ENCODE measurements around the gene AFF3. TPM values are rescaled to one million over a fixed set of nuclear protein-coding genes. Genes with fewer than 3 reads are reported as not detected.
A peak's percentile ranks its signal among the peaks of the same experiment; 100 is the strongest.

AFF3 gene
- total RNA-seq, 2 donors from 2014 or later = 9.9 to 20.1 TPM

DNA sequence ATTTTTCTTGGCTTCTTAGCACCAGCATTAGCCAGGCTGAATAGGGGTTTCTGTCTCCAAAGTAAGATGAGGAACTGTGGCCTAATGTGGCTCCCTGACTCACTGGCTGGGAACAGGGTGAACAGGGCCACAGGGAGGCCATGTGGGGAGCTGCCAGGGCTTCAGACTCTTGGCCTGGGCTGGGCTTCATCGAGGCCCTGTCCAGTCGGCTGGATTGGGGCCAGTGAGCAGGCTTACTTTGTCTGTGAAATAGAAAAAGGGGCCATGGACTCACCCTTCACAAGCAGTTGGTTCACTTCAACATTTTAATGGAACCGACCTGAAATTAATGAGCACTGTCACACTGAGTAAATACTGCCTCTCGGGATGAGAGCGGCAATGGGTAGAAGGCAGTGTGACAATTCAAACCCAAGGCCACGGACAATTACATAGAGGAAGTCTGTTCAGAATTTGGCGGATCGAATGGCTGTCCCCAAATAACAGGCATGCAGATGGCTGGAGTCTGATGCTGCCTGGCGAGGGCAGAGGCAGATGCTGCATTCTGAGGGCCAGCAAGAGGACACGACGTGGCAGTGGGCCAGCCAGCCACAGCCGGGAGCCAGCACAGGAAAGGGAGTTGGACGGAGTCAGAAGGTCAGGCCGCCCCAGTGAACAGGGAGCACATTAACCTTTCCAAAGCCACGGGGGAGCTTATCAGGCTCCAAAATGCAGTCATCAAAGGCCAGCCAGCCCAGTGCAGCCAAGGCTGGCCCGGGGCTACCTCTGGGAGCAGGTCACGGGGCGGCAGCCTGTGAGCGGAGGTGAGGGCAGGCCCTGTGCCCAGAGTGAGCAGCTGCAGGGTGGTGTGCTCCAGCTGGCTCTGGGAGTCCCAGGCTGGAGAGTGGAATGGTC is 506.0 kb downstream of the AFF3 start:
- Histone ChIP-seq H3K27ac (peak overlapping the region; percentile 60 to 84), H3K9me3 (no peaks in the 10 kb centered on the region), H3K27me3 (replicated peaks; ENCODE audit: insufficient read depth) (no peaks in the 10 kb centered on the region), H3K4me1 (ENCODE audit: control insufficient read depth in 1 of 2, low read depth in 2 of 2) (peaks cover 3 to 50% of the 10 kb centered on the region in 2 donors), H3K4me3 (peak overlapping the region; percentile 7), H3K36me3 (no peaks in the 10 kb centered on the region)
- ATAC-seq (ENCODE audit: insufficient number of reproducible peaks, low FRiP score, low read depth) (no peak), DNase-seq (ENCODE audit: low spot score) (peak; percentile 76)
- TF ChIP-seq, protein P1, sequence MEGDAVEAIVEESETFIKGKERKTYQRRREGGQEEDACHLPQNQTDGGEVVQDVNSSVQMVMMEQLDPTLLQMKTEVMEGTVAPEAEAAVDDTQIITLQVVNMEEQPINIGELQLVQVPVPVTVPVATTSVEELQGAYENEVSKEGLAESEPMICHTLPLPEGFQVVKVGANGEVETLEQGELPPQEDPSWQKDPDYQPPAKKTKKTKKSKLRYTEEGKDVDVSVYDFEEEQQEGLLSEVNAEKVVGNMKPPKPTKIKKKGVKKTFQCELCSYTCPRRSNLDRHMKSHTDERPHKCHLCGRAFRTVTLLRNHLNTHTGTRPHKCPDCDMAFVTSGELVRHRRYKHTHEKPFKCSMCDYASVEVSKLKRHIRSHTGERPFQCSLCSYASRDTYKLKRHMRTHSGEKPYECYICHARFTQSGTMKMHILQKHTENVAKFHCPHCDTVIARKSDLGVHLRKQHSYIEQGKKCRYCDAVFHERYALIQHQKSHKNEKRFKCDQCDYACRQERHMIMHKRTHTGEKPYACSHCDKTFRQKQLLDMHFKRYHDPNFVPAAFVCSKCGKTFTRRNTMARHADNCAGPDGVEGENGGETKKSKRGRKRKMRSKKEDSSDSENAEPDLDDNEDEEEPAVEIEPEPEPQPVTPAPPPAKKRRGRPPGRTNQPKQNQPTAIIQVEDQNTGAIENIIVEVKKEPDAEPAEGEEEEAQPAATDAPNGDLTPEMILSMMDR (IDR thresholded peaks at IDR 0.05) = no peak

- TF ChIP-seq, protein P1 (IDR thresholded peaks at IDR 0.05) = no peak
Measured at GRCh38 chr2:99635710-99636109, 506.7 kb downstream of the AFF3 start.

DNA sequence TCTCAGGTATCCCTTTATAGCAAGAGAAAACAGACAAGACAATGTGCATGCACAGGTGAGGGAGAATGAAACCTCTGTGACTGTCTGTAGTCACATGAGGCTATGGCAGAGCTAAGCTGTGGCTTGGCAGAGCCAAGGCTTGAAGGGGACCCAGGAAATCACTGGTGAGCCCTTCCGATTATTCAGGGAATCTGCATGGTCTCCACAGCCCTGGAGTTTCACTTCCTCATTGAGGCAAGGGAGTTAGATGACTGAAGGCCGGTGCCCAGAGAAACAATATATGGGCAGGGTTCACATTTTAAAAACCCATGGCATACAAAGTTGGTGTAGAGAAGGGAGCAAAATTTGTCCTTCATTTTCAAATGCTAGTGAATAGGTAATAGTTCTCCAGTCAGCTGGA is 508.2 kb downstream of the AFF3 start:
- H3K27ac ChIP-seq = no peak overlapping the region
- no peaks in the 10 kb centered on the region for H3K36me3 ChIP-seq
- TF ChIP-seq, protein P1 (IDR thresholded peaks at IDR 0.05) = no peak
- no peaks in the 10 kb centered on the region for H3K27me3 ChIP-seq (replicated peaks; ENCODE audit: insufficient read depth)
- no peak overlapping the region for H3K4me3 ChIP-seq
- ATAC-seq (ENCODE audit: insufficient number of reproducible peaks, low FRiP score, low read depth) (no peak), DNase-seq (ENCODE audit: low spot score) (no peak)
- peaks cover 3 to 35% of the 10 kb centered on the region in 2 donors for H3K4me1 ChIP-seq (ENCODE audit: control insufficient read depth in 1 of 2, low read depth in 2 of 2)
- H3K9me3 ChIP-seq = no peaks in the 10 kb centered on the region

More at GRCh38 chr2:99635710-99636109, 506.7 kb downstream of the AFF3 start:
- DNase-seq (ENCODE audit: low spot score) = no peak
- Histone ChIP-seq H3K27ac (peak overlapping the region; percentile 60 to 84), H3K4me1 (ENCODE audit: control insufficient read depth in 1 of 2, low read depth in 2 of 2) (peaks cover 3 to 45% of the 10 kb centered on the region in 2 donors), H3K4me3 (no peak overlapping the region), H3K9me3 (no peaks in the 10 kb centered on the region), H3K27me3 (replicated peaks; ENCODE audit: insufficient read depth) (no peaks in the 10 kb centered on the region), H3K36me3 (no peaks in the 10 kb centered on the region)
- ATAC-seq (ENCODE audit: insufficient number of reproducible peaks, low FRiP score, low read depth) = peak; percentile 66

DNA sequence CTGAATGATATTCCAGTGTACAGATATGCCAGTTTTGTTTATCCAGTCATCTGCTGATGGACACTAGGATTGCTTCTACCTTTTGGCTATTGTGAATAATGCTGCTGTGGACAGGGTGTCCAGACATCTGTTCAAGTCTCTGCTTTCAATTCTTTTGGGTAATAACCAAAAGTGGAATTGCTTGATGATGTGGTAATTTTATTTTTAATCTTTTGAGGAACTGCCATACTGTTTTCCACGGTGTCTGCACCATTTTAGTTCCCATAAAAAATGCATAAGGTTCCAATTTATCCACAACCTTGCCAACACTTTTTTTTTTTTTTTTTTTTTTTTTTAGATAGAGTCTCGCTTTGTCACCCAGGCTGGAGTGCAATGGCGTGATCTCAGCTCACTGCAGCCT is 510.7 kb downstream of the AFF3 start:
- Histone ChIP-seq H3K36me3 (no peaks in the 10 kb centered on the region), H3K4me1 (ENCODE audit: control insufficient read depth in 1 of 2, low read depth in 2 of 2) (peaks cover 3 to 25% of the 10 kb centered on the region in 2 donors), H3K27ac (no peak overlapping the region), H3K27me3 (replicated peaks; ENCODE audit: insufficient read depth) (no peaks in the 10 kb centered on the region), H3K4me3 (no peak overlapping the region), H3K9me3 (no peaks in the 10 kb centered on the region)
- DNase-seq (ENCODE audit: low spot score) (no peak), ATAC-seq (ENCODE audit: insufficient number of reproducible peaks, low FRiP score, low read depth) (no peak)
- TF ChIP-seq, protein P1 (IDR thresholded peaks at IDR 0.05) = no peak

DNA sequence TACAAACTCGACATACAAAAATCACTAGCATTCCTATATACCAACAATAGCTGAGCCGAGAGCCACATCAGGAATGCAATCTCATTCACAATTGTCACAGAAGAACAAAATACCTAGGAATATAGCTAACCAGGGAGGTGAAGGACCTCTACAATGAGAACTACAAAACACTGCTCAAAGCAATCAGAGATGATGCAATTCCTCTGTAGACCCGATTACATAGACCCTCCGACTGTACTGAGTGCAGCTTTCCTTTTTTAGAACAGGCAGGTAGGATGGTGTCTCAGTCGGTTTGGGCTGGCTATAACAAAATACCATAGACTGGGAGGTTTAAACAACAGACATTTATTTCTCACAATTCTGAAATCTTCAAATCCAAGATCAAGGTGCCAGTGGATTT is 513.1 kb downstream of the AFF3 start:
- DNase-seq (ENCODE audit: low spot score) = no peak
- H3K4me3 ChIP-seq = no peak overlapping the region
- no peaks in the 10 kb centered on the region for H3K9me3 ChIP-seq
- TF ChIP-seq, protein P1 (IDR thresholded peaks at IDR 0.05) = no peak
- H3K27ac ChIP-seq = no peak overlapping the region
- H3K36me3 ChIP-seq = no peaks in the 10 kb centered on the region
- peaks cover 2 to 27% of the 10 kb centered on the region in 2 donors for H3K4me1 ChIP-seq (ENCODE audit: control insufficient read depth in 1 of 2, low read depth in 2 of 2)
- ATAC-seq (ENCODE audit: insufficient number of reproducible peaks, low FRiP score, low read depth) = no peak
- no peaks in the 10 kb centered on the region for H3K27me3 ChIP-seq (replicated peaks; ENCODE audit: insufficient read depth)
